22Rv1 (cell line): ENCODE data around the gene ASMT.

ENCODE experiments used
- H3K27ac ChIP-seq: fragments of 450-650 bp; 2 replicates; pipeline ENCODE4 v1.5.1; 2017
- CTCF ChIP-seq: fragments of 450-650 bp; IDR thresholded peaks from 2 replicates; pipeline ENCODE4 v1.5.1; 2017; ENCODE audit warnings: mild to moderate bottlenecking
- ZFX ChIP-seq: fragments of 450-650 bp; IDR thresholded peaks from 2 replicates; pipeline ENCODE4 v1.6.1; 2017; ENCODE audit warnings: antibody characterized with exemption, borderline replicate concordance

The ASMT gene

GRCh38 chrX:1584237-1585011 is 30.4 kb upstream of the ASMT start:
- TF ChIP-seq ZFX = no peak
- no peak for TF ChIP-seq CTCF
- no peak overlapping the region for H3K27ac ChIP-seq

- TF ChIP-seq CTCF = no peak
- TF ChIP-seq ZFX = no peak
- H3K27ac ChIP-seq = no peak overlapping the region
Observed at GRCh38 chrX:1587161-1587560, 27.7 kb upstream of the ASMT start.

- H3K27ac ChIP-seq = no peak overlapping the region
- no peak for TF ChIP-seq CTCF
- no peak for TF ChIP-seq ZFX
Observed at GRCh38 chrX:1589356-1590130, 25.3 kb upstream of the ASMT start.

GRCh38 chrX:1591102-1591862 is 23.6 kb upstream of the ASMT start, which contains the start of gene AKAP17A:
AKAP17A (plus strand) TSS chrX:1591604; CDS start chrX:1593463, 1,859 bp downstream.
- H3K27ac ChIP-seq = peak within 1 kb of the TSS; percentile 57
- TF ChIP-seq CTCF (no peak), ZFX (no peak)

- peak overlapping the region; percentile 57 for H3K27ac ChIP-seq
Observed at GRCh38 chrX:1591863-1592469, 22.9 kb upstream of the ASMT start.

More at GRCh38 chrX:1591863-1592469, 22.9 kb upstream of the ASMT start:
- TF ChIP-seq ZFX = no peak
- no peak for TF ChIP-seq CTCF
